ENCODE results near the gene USP48.

Gene USP48

DNA sequence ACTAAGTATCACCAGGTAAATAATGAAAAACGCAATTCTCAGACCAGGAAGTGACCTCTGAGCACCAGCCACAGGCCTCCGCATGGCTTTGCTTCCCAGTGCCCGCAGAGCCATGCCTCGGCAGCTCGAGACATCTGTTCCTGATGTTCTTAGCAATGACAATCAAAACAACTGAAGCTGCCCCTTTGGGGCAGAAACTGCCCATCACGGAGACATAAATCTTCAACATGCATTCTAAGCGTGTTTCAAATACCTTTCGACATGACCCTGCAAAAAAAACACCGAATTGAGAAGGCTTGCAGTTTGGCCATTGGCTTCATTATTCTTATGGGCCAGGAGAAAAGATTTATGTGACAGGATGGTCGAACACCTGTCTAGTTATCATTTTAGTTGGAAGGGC, 108.0 kb downstream of the USP48 start:
- H3K27ac ChIP-seq = peak overlapping the region; percentile 98
- TF ChIP-seq, protein P1, sequence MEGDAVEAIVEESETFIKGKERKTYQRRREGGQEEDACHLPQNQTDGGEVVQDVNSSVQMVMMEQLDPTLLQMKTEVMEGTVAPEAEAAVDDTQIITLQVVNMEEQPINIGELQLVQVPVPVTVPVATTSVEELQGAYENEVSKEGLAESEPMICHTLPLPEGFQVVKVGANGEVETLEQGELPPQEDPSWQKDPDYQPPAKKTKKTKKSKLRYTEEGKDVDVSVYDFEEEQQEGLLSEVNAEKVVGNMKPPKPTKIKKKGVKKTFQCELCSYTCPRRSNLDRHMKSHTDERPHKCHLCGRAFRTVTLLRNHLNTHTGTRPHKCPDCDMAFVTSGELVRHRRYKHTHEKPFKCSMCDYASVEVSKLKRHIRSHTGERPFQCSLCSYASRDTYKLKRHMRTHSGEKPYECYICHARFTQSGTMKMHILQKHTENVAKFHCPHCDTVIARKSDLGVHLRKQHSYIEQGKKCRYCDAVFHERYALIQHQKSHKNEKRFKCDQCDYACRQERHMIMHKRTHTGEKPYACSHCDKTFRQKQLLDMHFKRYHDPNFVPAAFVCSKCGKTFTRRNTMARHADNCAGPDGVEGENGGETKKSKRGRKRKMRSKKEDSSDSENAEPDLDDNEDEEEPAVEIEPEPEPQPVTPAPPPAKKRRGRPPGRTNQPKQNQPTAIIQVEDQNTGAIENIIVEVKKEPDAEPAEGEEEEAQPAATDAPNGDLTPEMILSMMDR (conservative IDR thresholded peaks at IDR 0.05) = no peak

DNA sequence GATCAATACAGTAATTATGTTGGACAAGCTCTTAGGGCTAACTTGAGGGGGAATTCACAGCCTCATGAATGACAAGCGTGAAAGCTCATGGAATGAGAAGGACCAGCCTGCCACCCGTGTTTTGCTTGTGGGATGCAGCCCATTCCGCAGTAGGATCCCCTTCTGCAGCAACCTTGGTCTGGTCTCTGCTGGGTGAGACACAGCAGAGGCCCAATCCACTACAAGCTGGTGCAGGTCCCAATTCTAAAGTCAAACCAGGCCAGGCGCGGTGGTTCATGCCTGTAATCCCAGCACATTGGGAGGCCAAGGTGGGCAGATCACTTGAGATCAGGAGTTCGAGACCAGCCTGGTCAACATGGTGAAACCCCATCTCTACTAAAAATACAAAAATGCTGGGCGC, 109.1 kb downstream of the USP48 start:
- peak overlapping the region; percentile 98 for H3K27ac ChIP-seq

DNA sequence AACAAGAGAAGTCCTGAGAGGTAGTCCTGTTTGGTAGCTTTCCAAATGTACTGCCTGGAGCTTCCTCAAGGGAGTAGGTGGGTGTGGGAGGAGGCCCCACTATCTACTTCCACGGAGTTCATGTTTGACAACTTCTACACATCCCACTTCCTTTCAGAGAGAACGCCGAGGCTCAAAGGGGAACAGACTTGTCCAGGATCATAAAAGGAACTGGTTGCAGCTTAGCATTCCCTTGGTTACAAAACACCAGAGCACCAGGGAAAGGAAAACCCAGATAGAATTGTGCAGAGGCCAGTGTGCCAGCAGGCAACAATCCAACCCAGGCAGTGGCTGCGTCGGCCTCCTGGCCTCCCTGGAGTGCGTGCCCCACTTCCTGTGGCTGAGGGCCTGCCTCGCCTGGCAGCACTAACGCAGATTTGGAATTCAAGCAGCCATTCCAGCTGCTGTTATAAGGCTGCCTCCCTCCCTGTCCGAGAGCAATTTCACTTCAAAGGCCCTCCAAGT, 109.6 kb downstream of the USP48 start:
- TF ChIP-seq, protein P1 (conservative IDR thresholded peaks at IDR 0.05) = no peak
- peak overlapping the region; percentile 98 for H3K27ac ChIP-seq

DNA sequence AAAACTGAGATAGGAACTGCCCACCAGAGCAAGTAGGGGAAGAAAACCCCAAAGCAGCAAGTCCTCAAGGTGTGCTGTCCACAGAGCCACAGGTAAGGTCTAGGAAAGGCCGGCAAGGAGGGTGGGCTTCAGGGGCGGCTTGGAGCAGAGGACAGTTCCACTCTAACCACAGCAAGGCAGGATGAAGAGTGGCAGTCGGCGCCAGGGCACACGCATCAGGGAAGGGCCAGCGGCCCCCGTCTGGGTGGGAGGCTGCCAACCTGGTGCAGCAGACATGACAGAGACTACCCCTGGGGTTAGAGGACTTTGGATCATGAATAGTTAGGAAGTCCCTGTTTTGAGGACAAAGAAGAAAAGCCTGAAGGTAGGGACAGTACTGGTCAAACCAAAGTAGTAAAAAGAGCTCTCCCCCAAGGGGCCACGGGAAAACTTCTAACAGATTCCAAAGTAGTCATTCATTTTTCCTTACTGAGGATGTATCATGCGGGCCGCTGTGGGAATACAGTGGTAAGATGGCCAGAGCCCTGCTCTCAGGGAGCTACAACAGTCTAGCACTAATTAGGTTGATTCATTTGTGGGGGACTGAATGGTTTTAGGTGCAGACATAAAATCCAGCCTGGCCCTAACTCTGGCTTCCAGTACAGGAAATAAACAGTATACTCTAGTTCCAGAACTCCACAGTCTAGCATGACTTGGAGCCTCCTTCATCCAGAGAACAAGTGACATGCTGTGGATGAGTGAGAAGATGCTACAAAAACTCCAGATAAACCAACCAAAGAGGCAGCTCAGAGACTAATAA, 110.3 kb downstream of the USP48 start:
- TF ChIP-seq, protein P1 (conservative IDR thresholded peaks at IDR 0.05) = no peak
- peak overlapping the region; percentile 98 for H3K27ac ChIP-seq

DNA sequence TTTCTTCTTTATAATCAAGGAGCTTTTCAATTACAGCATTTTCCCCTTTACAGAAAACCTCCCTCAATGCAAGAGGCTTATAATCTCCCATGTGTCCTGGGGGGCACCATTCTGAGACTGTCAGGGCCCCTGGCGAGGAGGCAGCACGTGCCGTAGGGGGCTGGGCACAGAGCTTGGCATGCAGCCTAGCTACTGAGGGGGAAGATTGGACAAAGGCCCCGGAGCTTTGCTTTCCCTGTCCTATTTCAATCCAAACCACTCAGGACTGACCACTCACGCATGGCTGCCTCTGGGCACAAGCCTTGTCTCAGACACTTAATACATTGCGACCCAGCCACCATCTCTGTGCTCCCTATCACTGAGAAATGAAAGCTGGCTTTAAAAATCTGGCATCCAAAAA, 111.0 kb downstream of the USP48 start:
- H3K27ac ChIP-seq = peak overlapping the region; percentile 98
- TF ChIP-seq, protein P1 (conservative IDR thresholded peaks at IDR 0.05) = no peak

DNA sequence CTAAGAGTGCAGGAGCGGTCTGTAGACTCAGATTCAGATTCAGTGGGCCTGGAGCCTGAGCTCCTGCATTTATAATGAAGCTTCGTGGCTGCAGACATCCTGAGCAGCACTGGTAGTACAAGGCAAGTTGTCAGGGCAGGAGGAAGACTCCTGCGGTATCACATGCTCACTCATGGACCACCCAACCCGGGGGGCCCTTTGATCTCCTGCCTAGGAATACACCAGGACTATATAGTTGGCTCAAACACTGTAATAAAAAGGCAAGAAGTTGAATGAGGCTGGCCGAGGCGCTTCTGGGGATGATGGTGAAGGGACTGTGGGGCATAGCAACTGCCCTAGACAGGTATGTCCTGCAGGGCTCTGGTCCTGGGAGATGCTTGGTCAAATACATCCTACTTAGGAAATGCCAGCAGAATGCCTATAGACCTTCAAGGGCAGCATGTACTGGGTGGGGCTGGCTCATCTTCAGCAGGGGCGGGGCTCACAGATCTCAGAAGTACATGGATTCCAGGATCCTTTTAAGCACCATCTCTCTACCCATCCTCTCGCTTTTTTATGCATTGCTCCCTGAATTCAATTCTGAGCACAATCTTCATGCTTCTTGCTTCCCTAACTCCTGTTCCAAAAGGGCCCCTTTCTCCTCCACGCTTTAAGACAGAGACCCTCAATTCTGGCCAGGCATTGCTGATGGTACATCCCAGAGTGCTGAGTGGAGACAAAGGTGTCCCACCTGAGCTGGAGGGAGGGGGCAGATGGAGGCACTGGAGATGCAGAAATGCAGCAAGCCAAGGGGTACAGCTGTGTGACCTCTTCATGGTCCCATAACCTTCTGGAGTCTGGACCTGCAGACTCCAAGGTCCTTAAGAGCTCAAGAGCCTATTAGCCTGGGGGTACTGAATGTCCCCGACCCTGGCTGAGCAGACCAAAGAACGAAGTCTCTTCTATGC, 111.7 kb downstream of the USP48 start:
- H3K27ac ChIP-seq = peak overlapping the region; percentile 98
- TF ChIP-seq, protein P1 (conservative IDR thresholded peaks at IDR 0.05) = no peak

DNA sequence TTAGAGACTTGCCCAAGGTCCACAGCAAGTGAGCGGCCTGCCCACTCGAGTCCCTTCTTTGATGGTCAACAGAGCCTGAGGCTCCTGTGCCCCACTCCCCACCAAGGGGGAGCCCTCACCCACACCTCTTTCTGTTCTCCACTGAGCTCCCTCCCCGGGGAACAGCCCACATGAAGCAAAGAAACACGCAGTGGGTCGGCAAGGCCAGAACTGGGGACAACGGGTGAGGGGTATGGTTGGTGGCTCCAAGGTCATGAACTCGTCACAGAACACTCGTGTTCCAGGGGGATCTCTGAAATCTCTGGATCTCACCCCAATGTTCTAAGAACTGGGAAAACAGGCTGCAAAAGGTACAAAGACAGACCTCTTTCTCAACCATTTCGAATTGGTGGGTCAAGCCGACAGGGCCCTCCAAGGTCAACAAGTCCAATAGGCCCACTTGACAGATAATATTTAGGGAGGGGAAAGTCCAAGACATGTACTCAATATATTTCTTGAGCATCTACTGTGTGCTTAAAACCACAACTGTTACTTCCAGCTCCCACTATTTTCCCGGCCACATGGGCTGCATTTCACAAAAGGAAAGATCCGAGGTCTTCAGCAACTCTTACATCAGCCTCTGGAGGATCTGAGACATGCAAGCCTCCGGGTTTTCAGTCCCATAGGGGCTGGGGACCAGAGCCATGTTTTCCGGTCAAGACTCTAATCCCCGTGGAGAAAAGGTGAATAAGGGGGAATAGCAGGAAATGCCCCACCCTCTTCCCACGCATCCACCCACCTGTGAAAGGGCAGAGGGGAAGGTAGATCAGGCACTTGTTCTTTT, 112.7 kb downstream of the USP48 start:
- TF ChIP-seq, protein P1 (conservative IDR thresholded peaks at IDR 0.05) = no peak
- H3K27ac ChIP-seq = peak overlapping the region; percentile 88; the same call in 1 of the 2 replicates

Measured in VCaP (cell line).